ENCODE measurements around the gene IFFO2.
A peak's percentile ranks its signal among the peaks of the same experiment; 100 is the strongest.

IFFO2 gene

DNA sequence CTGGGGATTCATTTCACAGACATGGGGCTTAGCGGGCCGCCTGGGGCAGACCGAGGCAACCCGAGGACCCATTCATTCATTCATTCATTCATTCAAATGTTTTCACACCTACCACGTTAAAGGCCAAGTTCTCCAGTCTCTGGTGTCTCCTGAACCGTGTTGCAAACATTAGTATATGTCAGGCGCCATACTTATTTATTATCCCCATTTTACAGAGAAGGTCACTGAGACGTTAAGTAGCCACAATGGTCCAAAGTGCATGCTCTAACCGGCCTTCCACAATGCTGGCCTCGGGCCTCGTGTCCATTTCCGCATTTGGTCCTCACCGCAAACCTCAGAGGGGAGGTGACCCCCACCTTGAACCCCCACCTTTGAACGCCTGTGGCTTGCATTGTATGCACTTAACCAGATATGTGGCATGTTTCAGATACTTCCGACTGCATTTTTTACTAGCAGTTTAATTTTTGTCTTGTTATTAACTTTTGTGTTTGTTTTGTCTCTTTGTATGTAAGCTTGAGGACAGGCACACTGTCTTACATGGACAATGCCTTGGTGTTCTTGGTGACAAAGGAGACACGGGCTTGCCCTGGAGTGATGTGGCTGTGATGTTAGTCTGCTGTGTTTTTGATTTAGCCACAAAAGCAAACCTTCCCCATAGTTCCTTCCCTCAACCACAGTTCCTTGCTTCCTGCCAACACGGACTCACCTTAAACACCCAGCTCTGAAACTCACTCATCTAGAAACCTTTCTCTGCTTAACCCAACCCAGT lies 1.2 kb upstream of the IFFO2 start:
- TF ChIP-seq, protein P1, sequence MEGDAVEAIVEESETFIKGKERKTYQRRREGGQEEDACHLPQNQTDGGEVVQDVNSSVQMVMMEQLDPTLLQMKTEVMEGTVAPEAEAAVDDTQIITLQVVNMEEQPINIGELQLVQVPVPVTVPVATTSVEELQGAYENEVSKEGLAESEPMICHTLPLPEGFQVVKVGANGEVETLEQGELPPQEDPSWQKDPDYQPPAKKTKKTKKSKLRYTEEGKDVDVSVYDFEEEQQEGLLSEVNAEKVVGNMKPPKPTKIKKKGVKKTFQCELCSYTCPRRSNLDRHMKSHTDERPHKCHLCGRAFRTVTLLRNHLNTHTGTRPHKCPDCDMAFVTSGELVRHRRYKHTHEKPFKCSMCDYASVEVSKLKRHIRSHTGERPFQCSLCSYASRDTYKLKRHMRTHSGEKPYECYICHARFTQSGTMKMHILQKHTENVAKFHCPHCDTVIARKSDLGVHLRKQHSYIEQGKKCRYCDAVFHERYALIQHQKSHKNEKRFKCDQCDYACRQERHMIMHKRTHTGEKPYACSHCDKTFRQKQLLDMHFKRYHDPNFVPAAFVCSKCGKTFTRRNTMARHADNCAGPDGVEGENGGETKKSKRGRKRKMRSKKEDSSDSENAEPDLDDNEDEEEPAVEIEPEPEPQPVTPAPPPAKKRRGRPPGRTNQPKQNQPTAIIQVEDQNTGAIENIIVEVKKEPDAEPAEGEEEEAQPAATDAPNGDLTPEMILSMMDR (IDR thresholded peaks at IDR 0.05; ENCODE audit: insufficient read depth, low read depth, low read length, missing control alignments) = no peak
- no peak for DNase-seq (ENCODE audit: low read depth)
- no peak overlapping the region for H3K4me3 ChIP-seq (ENCODE audit: low read length)

DNA sequence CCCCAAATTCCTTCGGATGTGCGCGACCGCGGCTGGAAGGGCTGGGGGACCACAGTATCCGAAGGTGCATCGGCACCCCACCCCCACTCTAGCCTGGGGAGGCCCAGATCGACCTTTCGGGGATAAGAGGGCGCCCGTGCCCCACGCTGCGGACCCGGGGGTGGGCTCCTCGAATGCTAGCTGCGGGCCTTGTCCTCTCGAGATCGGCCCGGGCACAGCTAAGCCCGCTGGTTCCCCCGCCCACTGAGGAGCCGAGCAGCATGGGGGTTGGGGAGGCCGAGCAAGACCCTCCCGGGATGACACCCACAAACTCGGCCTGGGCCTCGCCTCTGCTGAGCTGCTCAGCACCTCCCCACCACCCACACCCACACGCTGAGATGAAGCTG lies 653 bp upstream of the IFFO2 start:
- DNase-seq (ENCODE audit: low read depth) = no peak
- TF ChIP-seq, protein P1 (IDR thresholded peaks at IDR 0.05; ENCODE audit: insufficient read depth, low read depth, low read length, missing control alignments) = no peak
- peak overlapping the region; percentile 59 for H3K4me3 ChIP-seq (ENCODE audit: low read length)

DNA sequence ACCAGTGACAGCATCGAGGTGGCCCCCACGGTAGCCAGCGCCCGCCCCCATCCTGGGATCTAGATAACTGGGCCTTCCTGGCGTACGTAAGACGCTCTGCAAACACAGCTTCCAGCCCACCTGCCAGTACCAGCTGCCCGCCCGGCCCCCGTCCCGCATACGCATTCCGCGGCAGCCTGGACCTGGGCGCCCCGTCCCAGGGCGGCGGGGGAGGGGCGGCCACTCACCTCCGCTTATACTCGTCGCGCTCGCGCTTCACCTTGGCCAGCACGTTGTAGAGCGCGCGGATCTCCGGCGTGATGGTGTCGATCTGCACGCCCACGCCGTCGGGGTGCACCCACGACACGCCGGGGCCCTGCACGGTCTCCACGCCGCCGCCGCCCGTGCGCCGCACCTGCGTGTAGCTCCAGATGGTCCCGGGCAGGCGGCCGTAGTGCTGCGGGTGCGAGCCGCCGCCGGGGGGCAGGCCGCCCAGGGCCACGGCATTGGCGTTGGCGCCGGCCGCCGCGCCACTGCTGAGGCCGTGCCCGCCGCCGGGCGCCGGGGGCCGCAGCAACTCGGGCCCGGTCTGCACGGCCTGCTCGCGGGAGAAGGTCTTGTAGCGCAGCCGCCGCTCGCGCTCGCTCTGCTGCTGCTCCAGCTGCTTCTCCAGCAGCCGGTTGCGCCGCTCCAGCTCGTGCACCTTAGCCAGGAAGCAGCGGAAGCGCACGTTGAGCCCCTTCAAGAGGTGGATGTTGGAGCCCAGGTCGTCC lies 859 bp downstream of the IFFO2 start:
- DNase-seq (ENCODE audit: low read depth) = peak; percentile 52
- TF ChIP-seq, protein P1 (IDR thresholded peaks at IDR 0.05; ENCODE audit: insufficient read depth, low read depth, low read length, missing control alignments) = no peak
- H3K4me3 ChIP-seq (ENCODE audit: low read length) = peak overlapping the region; percentile 97

DNA sequence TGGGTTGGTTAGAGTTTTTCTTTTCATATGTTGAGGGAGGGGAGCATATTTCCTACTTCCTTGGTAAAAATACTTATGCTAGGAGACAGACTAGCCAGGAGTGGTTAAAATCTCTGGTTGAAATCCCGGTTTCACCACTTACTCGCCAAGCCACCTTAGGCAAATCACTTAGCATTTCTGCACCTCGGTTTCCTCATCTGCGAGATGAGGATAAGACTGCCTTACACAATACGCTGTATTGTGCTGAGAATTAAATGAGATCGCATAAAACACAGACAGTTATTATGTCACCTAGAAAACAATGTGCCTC lies 1.4 kb downstream of the IFFO2 start:
- peak overlapping the region; percentile 97 for H3K4me3 ChIP-seq (ENCODE audit: low read length)
- DNase-seq (ENCODE audit: low read depth) = peak; percentile 44
- TF ChIP-seq, protein P1 (IDR thresholded peaks at IDR 0.05; ENCODE audit: insufficient read depth, low read depth, low read length, missing control alignments) = no peak

DNA sequence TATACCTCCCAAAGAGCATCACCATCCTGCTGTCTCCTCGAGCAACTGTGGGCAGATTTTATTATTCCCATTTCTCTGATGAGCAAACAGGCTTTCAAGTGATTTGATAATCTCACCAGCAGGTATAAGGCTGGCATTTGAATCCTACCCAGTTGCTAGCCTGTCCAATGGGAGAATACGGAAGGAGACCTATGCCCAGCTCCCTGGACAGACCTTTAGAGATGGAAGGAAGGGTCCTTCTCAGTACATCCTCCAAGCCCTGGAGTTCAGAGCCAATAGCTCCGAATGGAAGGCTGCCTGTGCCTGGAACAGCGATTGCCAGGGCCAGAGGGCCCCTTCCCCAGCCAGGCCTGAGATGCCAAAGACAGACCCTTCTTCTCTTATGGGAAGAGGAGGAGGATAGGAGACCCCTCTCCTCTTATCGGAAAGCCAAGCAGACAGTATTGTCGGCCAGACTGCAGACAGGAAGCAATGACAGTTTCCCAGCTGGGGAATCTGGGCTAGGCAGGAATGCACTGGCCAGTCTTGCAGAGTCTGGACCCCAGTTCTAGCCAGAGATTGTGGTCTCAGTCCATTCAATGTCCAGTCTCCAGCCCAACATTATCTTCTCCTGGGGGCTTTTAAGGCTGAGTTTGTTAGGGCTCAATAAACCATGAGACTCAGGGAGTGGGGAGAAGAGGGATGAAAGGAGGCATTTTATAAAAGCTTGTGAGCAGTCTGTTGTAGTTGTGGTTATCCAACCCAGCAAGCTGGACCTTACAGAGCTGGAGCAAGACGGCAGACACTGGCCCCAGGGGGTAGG lies 2.0 kb downstream of the IFFO2 start:
- DNase-seq (ENCODE audit: low read depth) = no peak
- TF ChIP-seq, protein P1 (IDR thresholded peaks at IDR 0.05; ENCODE audit: insufficient read depth, low read depth, low read length, missing control alignments) = no peak
- H3K4me3 ChIP-seq (ENCODE audit: low read length) = peak overlapping the region; percentile 97

DNA sequence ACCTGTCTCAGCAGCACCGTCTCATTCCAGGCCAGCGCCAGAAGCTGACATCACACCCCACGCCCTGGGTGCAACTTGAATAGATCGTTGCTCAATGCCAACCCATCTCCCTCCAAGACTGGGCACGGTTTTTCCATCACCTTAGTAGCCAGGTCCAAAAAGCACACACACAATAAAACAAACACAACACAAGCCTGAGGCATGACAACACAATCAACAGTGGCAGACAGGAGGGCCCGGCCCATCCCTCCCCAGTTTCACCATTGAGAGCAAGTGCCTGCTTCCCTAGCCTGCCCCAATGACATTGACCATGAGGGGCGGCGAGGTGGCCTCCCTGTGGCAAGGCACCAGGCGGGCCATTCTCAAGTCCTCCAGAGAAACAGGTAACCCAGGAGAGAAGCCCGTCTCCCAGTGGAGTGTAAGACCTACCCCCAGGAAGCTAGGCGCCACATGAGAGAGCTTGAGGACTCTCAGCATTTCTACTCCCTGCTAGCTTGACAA lies 2.7 kb downstream of the IFFO2 start:
- TF ChIP-seq, protein P1 (IDR thresholded peaks at IDR 0.05; ENCODE audit: insufficient read depth, low read depth, low read length, missing control alignments) = peak; percentile 4
- peak; percentile 93 for DNase-seq (ENCODE audit: low read depth)
- H3K4me3 ChIP-seq (ENCODE audit: low read length) = peak overlapping the region; percentile 97
